ENCODE results near the gene CNGA3. TPM values are rescaled to one million over a fixed set of nuclear protein-coding genes. Genes with fewer than 3 reads are reported as not detected.

The CNGA3 gene
- total RNA-seq (2022; extraction: Qiagen RNA extraction), result 0.05 TPM in 1 of 5 replicates, not detected in the others

DNA sequence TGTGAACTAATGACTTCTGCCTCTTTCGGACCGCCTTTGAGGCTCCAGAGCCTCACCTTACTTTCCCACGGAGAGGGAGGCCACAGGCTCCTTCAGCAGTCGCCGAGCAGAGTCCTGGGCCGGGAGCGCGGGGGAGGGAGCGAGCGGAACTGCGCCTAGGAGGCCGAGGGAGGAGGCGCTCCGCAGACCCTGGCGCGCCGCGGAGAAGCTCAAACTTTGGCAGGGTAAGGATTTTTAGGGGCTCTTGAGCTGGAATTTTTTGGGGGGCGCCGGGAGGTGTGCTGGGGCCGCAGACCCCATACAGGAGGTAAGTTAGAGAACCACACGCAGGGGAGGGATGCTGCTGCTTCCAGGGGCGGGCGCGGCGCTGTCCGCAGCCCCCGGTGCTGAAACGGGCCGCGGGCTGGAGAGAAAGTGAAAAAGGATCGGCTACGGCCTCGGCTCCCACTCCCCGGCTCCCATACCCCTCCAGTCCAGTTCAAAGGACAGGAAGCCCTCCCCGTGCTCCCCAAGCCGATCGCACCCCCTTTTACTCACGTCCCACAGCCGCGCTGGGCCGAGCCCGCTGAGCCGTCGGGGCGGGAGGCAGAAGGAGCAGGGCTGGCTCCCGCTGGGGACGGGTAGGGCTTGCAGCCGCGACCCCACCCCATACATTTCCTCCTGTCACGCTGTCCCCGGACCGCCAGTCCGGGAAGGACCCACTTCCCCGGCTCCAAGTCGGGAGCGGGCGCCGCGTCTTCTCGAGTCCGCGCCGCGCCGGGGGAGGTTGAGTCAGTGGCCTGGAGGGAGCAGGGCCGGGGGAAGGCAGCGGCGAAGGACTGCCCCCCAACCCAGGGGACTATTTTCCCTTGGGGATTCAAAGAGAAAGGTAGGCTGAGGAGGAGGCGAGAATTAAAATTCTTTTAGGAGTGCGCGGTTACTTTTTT, at the start of gene CNGA3:
Gene CNGA3 (plus strand): TSS at position 146 of the 926 bp plus-strand sequence. CDS start 23,520 bp downstream, outside the sequence.

DNA sequence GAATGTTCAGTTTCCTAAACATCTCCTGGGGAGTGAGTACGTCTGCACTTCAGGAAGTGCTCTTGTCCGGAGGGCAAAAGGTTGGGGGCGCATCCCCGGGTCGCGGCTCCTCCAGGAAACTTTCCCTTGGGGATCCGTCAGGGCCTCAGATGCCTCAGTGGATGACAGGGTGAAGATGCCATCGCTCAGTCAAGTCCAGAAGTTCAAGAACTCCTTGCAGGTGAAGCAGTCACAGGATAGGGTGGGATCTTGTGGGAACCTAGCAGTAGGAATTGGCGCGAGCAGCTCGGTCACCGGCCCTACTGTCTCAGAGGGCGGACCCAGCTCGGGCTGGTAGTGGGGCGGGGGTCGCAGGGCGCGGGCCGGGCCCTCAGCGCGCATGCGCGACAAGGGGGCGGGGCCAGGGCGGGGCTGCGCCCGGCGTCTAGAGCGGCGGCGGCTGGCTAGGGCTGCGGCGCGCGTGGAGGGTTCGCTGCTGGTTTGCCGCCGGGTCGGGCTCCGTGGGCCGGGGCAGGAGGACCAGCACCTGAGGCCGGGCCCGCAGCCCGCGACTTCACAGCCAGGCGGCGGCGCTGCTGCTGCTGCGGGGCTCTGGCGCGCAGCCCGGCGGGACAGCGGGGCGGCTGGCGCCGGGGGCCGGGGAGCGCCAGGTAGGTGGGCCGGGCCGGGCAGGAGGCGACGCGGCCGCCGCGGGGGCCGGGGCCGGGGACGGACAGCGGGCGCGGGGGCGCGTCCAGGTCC, 98.3 kb downstream of the CNGA3 start, which contains the start of gene INPP4A:
Gene INPP4A (plus strand): TSS at position 423 of the 741 bp plus-strand sequence. CDS start 75,191 bp downstream, outside the sequence.

Other genes starting within 250 kb of the CNGA3 start
- gene INPP4A, start 98.4 kb downstream of the CNGA3 start, total RNA-seq (2022; extraction: Qiagen RNA extraction), result 6.0 to 9.3 TPM (median 8.9 TPM) in 5 replicates

Measured in A549 treated with Hydrocortisone at 1 μM for 4 hours (cell line).